Skin of body (tissue), 1 donor: ENCODE data around the gene MDM2. TPM values are rescaled to one million over a fixed set of nuclear protein-coding genes. Genes with fewer than 3 reads are reported as not detected.

Experiments
- total RNA-seq: library from RNA; depleted of rRNA; stranded (reverse); fragments of >200 nt; gene quantifications from one replicate; pipeline ENCODE4 v1.2.3, GENCODE V29; 2014

MDM2 gene
- total RNA-seq, 1 donor from 2014 or later, result 65.4 TPM

Other genes starting within 250 kb of the MDM2 start
- gene RAP1B, start 197.3 kb upstream of the MDM2 start, total RNA-seq, result 178 TPM
- 47.2 TPM for gene NUP107, start 121.2 kb upstream of the MDM2 start, total RNA-seq
- gene SLC35E3, start 62.0 kb upstream of the MDM2 start, total RNA-seq, result 3.4 TPM
- 20.5 TPM for gene CPM, start 125.0 kb downstream of the MDM2 start, total RNA-seq